ENCODE results near the gene SIL1. TPM values are rescaled to one million over a fixed set of nuclear protein-coding genes. Genes with fewer than 3 reads are reported as not detected.

The SIL1 gene
- total RNA-seq, 1 donor from 2014 or later: 43.4 TPM

DNA sequence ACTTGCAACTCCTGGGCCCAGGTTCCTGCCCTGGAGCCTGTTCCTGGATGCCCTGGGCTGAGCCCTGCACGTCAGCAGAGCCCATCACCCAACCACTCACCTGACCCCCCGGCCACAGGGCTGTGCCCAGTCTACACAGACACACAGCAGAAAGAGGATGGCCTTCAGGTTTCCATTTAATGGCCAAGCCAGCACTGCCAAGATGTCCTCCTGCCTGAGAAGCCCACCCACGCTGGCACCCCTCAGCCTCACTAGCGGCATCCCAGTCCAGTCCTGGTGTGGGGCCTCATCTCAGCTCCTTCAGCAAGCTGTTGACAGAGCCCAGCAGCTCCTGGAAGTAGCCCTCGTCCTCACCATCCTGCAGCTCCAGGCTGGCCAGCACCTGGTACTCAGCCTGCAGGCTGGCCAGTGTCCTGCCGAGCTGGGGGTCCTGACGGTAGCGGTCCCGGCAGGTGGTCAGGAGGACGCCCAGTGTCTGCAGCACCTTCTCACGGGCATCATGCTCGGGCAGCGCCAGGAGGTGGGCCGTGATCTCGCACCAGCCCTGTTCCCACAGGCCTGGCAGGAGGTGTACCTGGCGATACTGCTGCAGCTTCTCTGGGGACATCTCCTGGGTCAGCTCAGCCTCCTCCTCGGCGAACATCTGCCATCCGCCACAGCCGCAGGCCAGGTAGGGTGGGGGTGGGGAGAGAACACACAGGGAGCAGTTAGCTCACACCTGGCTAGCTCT lies 251.2 kb downstream of the SIL1 start:
- DNase-seq (ENCODE audit: low read depth in 2 of 2): no peak

DNA sequence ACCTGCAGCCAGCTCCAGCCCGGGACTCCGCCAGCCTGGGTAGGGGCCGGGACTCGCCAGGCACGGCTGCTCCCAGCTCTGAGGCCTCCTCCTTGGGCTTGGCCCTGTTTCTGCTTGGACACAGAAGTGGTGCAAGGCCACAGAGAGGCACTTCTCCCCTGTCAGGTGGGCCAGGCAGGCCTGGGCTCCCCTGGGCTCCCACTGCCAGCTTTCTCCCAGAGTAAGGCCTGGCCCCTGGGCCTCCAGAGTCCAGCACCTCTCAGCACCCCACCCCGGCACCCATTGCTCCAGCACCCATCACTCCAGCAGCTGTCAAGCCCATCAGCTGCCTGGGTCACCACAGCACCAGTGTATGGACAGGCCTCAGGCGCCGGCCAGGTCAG lies 251.9 kb downstream of the SIL1 start:
- no peak for DNase-seq (ENCODE audit: low read depth in 2 of 2)

DNA sequence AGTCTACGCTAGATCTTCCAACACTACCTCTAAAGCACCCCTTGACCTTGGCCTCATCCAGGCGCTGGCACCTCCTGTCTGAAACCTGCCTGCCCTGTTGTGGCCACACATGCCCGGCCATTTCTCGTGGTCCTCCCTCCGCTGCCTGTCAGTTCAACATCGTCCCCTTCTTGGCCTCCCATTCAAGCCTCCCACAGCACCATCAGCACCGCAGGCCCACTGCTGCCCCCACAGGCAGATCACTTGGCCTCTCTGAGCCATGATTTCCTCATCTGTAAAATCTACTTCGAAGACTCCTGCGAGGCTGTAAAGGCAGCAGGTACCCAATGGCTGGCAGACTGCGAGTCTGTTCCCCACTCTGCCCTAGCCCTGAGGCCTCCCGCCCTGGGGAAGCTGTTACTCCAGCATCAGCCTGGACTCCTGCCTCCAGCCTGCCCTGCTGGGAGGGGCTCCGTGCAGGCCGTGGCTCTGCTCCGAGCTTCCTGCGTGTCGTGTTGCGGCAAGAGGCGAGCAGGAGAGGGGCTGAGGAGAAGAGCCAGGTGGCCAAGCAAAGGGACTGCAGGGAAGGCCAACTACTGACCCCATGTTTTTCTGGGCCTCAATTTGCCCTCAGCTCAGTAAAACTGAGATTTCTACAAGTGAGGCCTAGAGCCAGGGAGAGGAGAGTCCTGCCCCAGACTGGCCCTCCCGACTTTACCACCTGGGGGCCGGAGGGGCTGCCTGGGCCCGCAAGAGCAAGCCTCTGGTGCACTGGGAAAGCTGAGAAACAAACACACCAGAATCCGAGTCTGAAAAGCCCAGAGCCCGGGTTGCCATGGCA lies 252.5 kb downstream of the SIL1 start:
- DNase-seq (ENCODE audit: low read depth in 2 of 2): no peak

DNA sequence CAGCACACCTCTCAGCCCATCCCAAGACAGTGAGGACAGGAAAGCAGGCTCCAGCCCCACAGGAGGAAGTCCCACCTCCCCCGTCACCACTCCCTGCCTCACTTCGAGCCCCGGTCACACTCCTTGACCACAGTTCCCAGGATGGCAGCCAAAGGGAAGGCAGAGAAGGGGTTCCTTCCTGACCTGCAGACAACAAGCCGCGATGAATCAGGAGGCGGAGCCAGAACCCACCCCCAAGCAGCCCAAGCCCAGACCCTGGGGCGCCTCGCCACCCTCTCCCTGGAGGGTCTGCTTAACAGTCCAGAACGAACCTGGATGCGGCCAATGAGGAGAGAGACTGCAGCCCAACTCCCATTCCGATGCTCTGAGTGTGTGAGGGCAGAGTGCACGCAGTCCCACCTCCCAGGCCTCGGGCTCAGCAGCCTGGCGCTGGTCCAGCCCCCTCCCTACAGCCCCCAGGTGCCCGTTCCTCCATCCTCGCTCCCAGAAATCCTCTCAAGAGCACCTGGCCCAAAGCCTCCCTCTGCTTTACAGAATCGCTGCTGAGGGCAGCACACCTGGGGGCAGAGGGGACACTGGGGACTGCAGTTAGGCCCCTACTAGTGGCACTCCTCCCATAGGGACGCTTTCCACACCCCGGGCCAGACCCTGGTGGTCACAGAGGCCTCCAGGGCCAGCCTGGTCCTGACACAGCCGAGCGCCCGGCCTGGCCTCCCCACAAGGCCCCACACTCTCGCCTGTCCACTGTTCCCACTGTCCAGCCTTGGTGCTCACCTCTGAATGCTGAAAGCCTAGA lies 253.4 kb downstream of the SIL1 start:
- DNase-seq (ENCODE audit: low read depth in 2 of 2): no peak

DNA sequence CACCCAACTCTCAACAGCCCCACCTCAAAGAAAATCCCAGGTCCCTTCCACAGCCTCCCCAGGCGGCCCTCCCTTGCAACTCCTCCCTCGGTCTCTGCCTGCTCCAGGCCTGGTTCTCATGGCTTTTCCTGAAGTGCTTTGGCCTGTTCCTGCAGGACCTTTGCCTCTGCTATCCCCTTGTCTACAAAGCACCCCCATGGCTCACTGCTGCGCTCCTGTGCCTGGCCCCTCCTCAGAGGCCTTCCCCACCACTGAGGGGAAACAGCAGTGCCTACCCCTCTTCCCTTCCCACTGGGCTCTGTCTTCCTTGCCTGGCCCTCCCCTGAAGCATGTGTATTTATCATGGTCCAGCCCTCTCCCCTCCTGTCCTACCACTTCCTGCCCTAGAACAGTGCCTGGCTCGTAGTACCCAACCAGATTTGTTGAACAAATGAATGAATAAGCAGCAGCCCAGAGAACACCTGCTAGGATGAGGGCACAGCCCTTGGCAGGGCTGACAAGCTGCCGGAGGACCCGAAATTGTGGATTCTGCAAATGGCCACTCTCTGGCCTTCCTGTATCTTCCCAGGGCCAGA lies 254.5 kb downstream of the SIL1 start:
- DNase-seq (ENCODE audit: low read depth in 2 of 2): no peak

DNA sequence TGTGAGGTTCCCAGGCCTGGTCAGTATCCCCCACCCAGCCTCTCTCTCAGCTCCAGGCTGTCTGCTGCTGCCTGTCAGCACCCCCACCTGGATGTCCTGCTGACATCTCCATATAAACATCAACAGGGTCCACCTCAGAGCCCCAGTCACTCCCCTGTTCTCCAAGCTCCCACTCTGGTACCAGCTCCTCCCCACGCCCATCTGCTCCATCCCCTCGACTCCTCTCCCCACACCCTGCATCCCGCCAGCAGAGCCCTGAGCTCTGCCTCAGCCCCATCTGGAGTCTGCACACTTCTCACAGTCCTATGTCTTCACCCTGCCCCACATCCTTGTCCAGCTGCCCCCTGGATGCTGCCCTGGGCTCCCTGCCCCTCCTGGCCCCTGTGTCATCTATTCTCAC lies 255.3 kb downstream of the SIL1 start:
- no peak for DNase-seq (ENCODE audit: low read depth in 2 of 2)

DNA sequence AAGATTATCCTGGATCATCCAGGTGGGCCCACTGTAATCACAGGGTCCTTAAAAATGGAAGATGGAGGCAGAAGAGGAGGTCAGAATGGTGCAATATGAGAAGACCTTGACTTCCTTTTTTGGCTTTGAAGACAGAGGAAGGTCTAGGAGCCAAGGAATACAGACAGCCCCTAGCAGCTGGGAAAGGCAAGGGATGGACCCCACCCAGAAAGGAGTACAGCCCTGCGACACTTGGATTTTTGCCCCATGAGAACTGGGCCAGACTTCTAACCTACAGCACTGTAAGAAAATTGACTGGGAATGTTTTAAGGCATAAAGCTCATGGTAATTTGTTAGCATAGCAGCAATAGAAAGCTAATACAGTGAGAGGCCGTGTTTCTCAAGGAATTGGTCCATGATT lies 256.1 kb downstream of the SIL1 start:
- no peak for DNase-seq (ENCODE audit: low read depth in 2 of 2)

DNA sequence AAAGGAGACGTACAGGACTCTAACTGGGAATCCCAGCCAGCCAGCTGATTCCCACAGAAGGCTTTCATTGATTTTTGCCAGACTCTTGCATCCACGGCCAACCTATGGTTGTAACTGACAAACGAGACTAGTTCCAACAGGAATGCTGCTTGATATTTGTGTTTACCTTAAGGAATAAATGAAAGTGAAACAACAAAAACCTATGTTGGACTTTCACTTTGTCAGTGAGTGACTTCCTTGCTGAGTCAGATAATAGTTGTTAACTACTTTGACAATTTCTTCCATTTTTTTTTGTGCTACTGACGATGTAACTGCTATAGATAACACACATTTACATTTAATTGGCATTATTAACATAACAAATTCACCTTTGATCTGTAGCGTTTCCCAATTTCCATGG lies 259.6 kb downstream of the SIL1 start:
- no peak for DNase-seq (ENCODE audit: low read depth in 2 of 2)

DNA sequence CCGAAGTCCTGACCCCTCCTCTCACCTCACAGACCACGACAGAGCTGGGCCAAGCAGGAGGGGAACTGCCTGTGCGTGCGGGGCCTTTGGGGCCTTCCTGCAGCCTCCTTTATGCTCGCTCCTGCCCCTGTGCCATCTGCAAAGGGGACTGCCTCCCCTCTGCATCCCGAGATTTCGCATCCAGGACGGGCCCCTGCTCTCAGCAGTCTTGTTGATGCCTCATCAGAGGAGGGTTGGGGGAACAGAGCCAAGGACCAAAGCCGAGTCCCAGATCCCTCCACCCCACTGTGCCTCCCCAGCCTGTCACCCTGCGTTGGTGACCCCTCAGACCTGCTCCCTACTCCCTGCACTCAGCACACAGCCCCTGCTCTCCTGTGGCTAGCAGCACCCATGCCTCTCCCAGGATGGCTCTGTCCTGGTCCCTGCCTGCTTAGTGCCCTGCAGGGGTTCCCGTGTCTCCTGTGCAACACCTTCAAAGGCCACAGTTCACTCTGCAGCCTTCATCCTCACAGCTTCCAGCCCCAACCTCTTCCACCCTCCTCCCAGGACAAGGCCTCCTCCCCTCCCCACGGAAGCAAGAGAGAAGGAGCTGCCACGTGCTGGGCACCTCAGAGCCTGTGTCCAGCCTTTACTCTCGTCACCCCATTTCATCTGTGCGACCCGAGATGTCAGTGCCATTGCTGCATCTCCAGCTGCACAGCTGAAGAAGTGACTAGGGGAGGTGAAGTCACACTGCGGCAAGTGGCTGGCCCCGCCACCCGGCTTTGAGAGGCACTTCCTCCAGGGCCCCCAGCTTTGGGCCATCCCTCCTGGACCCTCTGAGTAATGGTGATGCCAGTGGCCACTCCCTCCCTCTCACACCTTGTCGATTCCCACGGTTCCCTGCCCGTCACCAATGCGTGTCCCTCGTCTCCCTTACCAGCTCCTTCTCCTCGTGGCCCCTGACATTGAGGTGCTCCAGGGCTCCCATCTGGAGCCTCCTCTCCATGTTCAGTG lies 260.5 kb downstream of the SIL1 start:
- DNase-seq (ENCODE audit: low read depth in 2 of 2): no peak

DNA sequence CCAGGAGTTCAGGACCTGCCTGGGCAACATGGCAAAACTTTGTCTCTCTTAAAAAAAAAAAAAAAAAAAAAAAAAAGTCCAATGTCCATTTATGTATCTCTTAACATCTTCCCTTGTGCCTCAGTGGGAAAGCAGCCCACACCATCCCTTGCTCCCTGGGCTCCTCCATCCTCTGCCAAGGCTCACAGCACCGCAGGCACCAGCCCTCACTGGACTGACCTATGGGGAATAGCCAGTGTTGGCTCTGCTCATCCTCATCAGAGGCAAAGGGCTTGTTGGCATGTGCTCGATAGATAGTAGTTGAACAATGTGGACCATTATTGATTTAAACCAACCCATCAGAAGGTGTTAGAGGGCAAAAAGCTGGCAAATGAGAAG lies 261.2 kb downstream of the SIL1 start:
- no peak for DNase-seq (ENCODE audit: low read depth in 2 of 2)

DNA sequence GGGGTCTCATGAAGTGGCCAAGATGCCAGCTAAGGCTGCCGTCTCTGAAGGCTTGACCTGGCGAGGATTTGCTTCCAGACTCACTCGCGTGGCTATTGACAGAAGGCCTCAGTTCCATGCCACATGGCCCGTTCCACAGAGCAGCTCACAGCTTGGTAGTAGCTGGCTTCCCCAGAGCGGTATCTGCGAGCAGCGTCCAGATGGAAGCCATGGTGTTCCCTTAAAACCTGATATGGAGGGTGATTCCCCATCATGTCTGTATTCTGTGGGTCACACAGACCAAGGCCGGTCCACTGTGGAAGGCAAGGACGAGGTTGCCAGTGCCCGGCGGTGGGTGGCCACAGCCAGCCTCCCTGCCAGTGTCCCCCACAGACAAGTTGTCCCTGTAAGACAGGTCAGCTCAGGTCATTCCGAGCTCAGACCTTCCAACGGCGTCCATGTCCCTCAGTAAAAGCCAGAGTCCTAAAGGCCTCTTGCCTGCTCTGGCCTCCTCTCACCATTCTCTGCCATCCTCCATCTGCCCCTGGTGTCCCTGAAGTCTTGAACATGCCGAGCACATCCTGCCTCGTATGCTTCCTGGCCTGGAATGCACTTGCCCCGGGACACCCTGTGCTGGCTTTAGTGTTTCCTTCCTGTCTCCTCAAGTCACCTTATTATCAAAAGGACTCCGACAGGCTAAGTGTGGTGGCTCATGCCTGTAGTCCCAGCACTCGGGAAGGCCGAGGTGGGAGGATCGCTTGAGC lies 261.8 kb downstream of the SIL1 start:
- DNase-seq (ENCODE audit: low read depth in 2 of 2): peak in 1 of 2 donors; percentile 38

DNA sequence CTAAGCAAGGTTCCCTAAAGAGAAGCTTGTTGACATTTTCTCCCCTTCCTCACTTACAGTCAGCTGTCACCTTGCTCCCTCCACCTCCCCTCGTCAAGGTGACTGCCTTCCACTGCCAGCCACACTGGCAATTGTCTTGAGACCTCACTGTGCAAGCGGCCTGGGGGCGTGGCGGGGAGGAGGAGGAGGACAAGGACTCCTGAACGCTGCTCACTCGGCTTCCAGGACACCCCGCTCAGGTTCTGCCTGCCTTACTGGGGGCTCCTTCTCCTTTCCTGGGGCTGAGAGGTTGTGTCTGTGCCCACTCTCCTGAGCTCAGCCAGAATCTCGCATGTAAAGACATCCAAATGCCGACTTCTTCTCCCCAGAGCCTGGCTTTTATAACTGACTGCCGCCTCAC lies 262.7 kb downstream of the SIL1 start:
- DNase-seq (ENCODE audit: low read depth in 2 of 2): no peak

DNA sequence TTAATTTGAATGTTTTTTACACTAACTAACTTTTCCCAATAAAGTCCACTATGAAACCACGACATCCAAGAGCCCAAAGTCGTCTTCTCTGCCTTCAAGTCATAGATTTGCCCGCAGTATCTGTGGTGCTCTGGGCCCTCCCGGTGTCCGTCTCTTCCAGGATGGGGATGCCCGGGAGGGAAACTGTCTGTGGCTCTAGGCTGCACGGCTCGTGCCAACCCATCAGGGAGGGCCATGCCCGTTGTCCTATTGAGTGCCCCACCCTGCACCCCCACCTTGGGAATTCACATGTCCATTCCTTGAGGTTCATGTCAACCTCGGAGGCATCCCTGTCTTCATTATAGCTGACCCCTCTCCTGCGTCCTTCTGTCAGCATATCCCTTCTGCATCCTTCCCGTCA lies 263.2 kb downstream of the SIL1 start:
- DNase-seq (ENCODE audit: low read depth in 2 of 2): no peak

DNA sequence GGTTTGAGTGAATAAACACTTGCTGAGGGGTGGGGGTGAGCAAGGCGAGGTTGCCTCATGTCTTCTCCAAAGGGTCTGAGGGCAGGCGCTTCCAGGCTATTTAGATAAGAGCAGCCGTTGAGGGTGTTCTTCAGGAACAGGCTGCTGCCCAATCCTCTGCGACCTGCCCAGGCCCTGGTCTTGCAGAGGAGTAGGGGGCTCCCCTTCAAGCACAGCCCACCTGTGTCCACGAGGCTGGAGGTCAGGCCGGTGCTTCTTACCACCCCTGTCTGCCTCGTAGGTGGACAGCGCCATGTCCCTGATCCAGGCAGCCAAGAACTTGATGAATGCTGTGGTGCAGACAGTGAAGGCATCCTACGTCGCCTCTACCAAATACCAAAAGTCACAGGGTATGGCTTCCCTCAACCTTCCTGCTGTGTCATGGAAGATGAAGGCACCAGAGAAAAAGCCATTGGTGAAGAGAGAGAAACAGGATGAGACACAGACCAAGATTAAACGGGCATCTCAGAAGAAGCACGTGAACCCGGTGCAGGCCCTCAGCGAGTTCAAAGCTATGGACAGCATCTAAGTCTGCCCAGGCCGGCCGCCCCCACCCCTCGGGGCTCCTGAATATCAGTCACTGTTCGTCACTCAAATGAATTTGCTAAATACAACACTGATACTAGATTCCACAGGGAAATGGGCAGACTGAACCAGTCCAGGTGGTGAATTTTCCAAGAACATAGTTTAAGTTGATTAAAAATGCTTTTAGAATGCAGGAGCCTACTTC lies 264.5 kb downstream of the SIL1 start:
- no peak for DNase-seq (ENCODE audit: low read depth in 2 of 2)

DNA sequence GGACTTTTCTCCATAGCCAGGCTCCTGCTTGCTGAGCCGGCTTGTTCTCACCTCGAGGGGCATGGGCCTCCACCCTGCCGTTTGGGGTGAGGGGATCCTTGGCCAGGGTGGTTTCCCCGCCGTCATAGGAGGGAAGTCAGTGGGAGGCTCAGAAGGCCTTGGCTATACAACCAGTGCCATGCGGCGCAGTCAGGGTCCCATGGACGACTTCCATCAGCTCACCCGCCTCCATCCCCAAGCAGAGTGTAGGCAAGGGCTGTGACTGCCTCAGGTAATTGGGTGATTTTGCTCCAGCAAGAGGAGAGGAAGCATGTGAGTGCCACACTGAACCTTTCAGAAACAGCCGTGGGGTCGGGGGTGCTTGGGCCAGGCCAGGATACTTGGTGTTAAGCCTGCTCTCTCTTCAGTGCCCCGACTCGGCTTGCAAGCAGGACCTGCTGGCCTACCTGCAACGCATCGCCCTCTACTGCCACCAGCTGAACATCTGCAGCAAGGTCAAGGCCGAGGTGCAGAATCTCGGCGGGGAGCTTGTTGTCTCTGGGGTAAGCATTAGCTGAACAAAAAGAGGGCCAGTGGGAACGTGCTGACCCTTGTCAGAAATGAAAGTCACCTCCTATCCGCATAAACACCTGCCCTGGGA lies 265.9 kb downstream of the SIL1 start:
- DNase-seq (ENCODE audit: low read depth in 2 of 2): peak in 1 of 2 donors; percentile 18

DNA sequence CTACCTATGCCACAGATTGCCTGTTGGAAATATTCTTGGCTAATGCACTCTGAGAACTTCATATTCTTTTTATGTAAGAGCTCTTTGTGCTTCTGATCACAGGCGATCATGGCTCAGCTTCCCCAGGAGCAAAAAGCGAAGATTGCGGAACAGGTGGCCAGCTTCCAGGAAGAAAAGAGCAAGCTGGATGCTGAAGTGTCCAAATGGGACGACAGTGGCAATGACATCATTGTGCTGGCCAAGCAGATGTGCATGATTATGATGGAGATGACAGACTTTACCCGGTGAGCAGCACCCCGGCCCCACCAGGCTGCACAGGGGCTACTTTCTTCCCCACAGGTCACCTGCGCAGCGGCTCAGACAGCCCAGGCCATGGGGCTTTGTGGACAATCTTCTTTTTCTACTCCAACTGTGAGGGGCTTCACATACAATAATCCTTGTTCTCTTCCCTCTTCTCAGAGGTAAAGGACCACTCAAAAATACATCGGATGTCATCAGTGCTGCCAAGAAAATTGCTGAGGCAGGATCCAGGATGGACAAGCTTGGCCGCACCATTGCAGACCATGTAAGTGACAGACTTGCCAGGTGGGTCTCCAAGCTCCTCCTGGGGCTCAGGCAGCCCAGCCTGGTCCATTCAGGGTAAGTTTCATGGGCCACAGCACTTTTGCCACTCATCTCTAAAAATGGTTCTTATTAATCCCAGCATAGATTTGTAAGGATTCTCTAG lies 267.6 kb downstream of the SIL1 start:
- DNase-seq (ENCODE audit: low read depth in 2 of 2): no peak

DNA sequence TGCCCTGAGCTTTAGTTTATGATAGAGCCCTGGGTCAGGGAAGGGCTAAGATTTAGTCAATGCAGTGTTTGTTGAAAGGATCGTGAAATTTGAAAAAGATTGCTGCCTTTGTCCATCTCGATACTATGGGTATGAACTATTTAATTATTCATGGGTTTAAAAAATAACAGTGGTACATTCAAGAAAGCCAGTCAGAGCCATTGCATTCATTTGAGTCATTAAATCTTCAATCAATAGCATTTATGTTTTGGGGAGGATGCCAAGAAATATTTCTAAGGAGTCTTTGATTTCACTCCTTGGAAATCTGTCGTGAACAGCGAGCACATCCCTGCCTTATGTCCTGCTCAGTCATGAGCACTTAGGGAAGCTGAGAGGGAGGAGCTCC lies 268.6 kb downstream of the SIL1 start:
- no peak for DNase-seq (ENCODE audit: low read depth in 2 of 2)

DNA sequence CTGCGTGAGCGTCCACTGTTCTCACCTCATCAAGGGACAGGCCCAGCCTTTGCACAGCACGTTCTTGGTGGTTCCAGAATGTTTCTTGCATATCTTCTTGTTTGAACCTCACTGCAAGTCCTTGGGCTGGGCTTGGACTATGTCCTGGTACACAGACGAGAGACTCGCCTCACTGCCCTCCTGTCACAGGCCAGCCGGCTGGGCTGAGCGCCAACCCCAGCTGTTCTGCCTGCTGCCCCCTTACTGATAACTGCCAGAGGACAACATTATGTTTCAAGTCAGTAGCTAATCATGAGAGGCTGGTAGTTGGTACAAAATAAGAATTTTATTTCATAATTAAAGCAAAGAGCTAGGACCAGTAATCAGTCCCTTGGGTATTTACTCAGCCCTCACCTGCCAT lies 270.2 kb downstream of the SIL1 start:
- DNase-seq (ENCODE audit: low read depth in 2 of 2): peak; percentile 24 to 62

All from dermis microvascular lymphatic vessel endothelial cell (primary cell).